ENCODE results near the gene ABCF2. TPM values are rescaled to one million over a fixed set of nuclear protein-coding genes. Genes with fewer than 3 reads are reported as not detected.

Gene ABCF2
- total RNA-seq, 3 donors from 2014 or later: 35.6 to 58.7 (median 42.2) TPM

DNA sequence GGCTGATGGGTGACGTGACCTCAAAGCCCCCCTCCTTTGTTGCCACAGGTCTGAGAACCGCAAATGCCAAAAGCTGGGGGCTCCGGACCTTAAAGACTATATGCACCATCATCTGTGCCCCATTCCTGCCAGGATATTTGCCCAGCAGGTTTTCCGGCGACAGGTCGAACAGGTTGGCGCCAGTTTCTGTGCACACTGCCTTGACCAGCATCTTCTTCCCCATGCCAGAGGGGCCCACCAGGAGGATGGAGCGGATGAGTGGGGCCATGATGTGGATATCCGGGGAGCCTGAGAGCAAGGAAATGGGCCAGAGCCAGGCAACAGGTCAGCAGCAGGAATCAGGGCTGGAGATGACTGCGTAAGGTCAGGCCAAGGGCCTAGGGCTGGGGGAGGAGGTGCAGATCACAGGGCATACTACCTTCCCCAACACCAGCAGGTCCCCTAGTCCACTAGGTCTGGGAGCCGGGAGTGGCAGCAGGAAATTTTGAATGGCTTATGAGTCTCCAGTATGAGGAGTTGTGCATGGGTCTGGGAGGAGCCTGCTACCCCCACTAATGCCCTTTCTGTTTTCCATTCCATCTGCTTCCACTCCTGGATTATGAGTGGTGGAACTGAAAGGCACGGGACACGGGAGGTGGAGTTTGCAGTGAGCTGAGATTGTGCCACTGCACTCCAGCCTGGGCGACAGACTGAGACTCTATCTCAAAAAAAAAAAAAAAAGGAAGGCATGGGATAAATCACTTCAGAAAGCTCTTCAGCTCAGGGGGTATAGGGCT, 33.6 kb downstream of the ABCF2 start:
- no peak for DNase-seq (ENCODE audit: low spot score in 2 of 2)
- Histone ChIP-seq H3K4me1 (no peaks in the 10 kb centered on the region), H3K4me3 (no peak overlapping the region), H3K9me3 (no peaks in the 10 kb centered on the region), H3K27ac (no peak overlapping the region), H3K27me3 (peaks cover 0 to 4% of the 10 kb centered on the region in 2 donors), H3K36me3 (no peaks in the 10 kb centered on the region)
- intact Hi-C loops (cut with DNase I; ENCODE audit: low total_unique reads): no loop called here
- TF ChIP-seq POLR2AphosphoS5 (IDR thresholded peaks at IDR 0.05) (no peak), CTCF (IDR thresholded peaks at IDR 0.05) (no peak), POLR2A (IDR thresholded peaks at IDR 0.05) (no peak)

DNA sequence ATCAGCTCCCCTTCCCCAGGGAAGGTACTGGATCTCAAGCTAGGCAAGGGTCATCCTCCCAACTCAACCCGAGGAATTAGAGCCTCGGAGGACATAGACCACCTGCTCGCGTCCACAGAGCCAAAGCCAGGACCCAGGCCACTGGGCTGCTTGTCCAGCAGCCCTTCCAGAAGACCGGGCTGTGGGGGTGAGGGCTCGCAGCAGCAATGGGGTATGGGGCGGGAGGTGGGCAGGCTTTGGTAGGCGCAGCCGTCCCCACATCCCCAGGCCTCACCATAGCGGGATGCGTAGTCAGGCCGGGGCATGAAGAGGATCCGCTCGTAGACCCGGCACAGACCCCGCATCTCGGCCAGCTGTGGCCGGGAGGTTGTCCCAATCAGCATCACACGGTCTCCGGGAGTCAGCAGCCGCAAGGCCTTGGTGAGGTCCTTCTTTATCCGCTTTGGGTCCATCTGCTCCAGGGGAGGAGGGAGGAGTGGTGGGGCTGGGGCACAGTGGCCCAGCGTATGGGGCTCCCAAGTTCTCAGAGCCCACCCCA, 34.9 kb downstream of the ABCF2 start:
- intact Hi-C loops (cut with DNase I; ENCODE audit: low total_unique reads): no loop called here
- TF ChIP-seq POLR2A (IDR thresholded peaks at IDR 0.05) (no peak), CTCF (IDR thresholded peaks at IDR 0.05) (no peak), POLR2AphosphoS5 (IDR thresholded peaks at IDR 0.05) (no peak)
- Histone ChIP-seq H3K36me3 (no peaks in the 10 kb centered on the region), H3K27ac (no peak overlapping the region), H3K27me3 (peaks cover 0 to 4% of the 10 kb centered on the region in 2 donors), H3K4me3 (no peak overlapping the region), H3K4me1 (no peaks in the 10 kb centered on the region), H3K9me3 (no peaks in the 10 kb centered on the region)
- DNase-seq (ENCODE audit: low spot score in 2 of 2): no peak

DNA sequence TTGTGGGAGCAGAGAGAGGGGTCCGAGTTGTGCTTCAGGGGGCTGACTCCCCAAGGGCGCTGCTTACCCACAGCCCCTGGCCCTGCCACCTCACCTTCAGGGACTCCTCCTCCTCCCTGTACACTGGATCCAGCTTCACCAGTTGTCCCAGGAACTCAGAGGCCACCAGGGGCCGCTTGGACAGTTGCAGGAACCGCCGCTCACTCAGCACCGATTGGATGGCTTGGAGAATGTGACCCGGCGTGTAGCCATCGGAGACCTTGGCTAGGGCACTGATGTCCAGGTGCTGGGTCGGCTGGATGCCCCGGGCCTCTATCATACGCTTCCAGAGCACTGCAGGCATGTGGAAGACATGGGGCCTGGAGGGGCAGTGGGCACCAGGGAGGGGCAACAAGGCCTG, 35.5 kb downstream of the ABCF2 start:
- DNase-seq (ENCODE audit: low spot score in 2 of 2): no peak

DNA sequence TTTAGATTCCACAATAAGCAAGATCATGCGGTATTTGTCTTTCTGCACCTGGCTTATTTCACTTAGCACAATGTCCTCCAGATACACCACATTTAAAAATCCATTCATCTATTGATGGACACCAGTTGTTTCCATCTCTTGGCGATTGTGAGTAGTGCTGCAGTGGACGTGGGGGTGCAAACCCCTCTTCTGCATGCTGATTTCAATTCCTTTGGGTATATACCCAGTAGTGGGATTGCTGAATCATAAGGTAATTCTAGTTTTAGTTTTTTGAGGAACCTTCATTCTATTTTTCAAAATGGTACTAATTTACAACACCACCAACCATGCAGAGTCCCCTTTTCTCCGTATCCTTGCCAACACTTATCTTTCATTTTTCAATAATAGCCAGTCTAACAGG, 38.0 kb downstream of the ABCF2 start:
- DNase-seq (ENCODE audit: low spot score in 2 of 2): no peak
- Histone ChIP-seq H3K9me3 (no peaks in the 10 kb centered on the region), H3K4me3 (no peak overlapping the region), H3K27me3 (peaks cover 0 to 4% of the 10 kb centered on the region in 2 donors), H3K36me3 (no peaks in the 10 kb centered on the region), H3K27ac (no peak overlapping the region), H3K4me1 (no peaks in the 10 kb centered on the region)
- TF ChIP-seq CTCF (IDR thresholded peaks at IDR 0.05) (no peak), POLR2AphosphoS5 (IDR thresholded peaks at IDR 0.05) (no peak), POLR2A (IDR thresholded peaks at IDR 0.05) (no peak)
- intact Hi-C loops (cut with DNase I; ENCODE audit: low total_unique reads): no loop called here

More for the DNA sequence above, 35.5 kb downstream of the ABCF2 start:
- no peaks in the 10 kb centered on the region for H3K36me3 ChIP-seq
- H3K9me3 ChIP-seq: no peaks in the 10 kb centered on the region
- intact Hi-C loops (cut with DNase I; ENCODE audit: low total_unique reads): no loop called here
- no peak overlapping the region for H3K4me3 ChIP-seq
- TF ChIP-seq CTCF (IDR thresholded peaks at IDR 0.05) (no peak), POLR2A (IDR thresholded peaks at IDR 0.05) (no peak), POLR2AphosphoS5 (IDR thresholded peaks at IDR 0.05) (no peak)
- peaks cover 0 to 4% of the 10 kb centered on the region in 2 donors for H3K27me3 ChIP-seq
- no peaks in the 10 kb centered on the region for H3K4me1 ChIP-seq
- H3K27ac ChIP-seq: no peak overlapping the region

DNA sequence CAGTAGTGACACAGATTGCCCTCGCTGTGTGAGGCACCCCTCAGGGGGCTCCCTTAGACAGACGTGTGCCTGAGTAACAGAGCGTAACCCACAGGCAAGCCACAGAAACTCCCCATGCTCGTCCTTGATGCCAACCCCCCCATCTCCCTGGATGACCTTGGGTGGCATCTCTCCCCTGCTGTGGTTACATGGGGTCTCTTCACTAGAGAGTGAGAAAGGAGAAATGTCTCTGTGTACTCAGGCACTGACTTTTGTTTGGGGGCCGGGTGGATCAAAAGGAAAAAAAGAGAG, 38.8 kb downstream of the ABCF2 start:
- Histone ChIP-seq H3K27me3 (peaks cover 0 to 4% of the 10 kb centered on the region in 2 donors), H3K27ac (no peak overlapping the region), H3K9me3 (no peaks in the 10 kb centered on the region), H3K36me3 (no peaks in the 10 kb centered on the region), H3K4me3 (no peak overlapping the region), H3K4me1 (no peaks in the 10 kb centered on the region)
- intact Hi-C loops (cut with DNase I; ENCODE audit: low total_unique reads): no loop called here
- no peak for DNase-seq (ENCODE audit: low spot score in 2 of 2)
- TF ChIP-seq CTCF (IDR thresholded peaks at IDR 0.05): no peak
- no peak for TF ChIP-seq POLR2A (IDR thresholded peaks at IDR 0.05)
- TF ChIP-seq POLR2AphosphoS5 (IDR thresholded peaks at IDR 0.05): no peak
